Liver (tissue), 3 donors: ENCODE results near the gene IFITM10.

Source experiments
- CTCF ChIP-seq: fragments of 150-350 bp; IDR thresholded peaks from 2 replicates; pipeline ENCODE4 v1.5.1; 2017; ENCODE audit warnings: improper control_type of control experiment, low read depth, low read length; ENCODE audit not compliant: missing input control
- EGR1 ChIP-seq, 2 donors: IDR thresholded peaks; 2 replicates each; pipeline ENCODE4 v1.6.1; 2016 to 2018; ENCODE audit warnings: antibody characterized with exemption in 2 of 2, low read depth in 2 of 2
- HNF4G ChIP-seq: IDR thresholded peaks from 2 replicates; pipeline ENCODE4 v1.6.1; 2016; ENCODE audit warnings: antibody characterized with exemption
- MAX ChIP-seq: IDR thresholded peaks from 2 replicates; pipeline ENCODE4 v1.6.1; 2016; ENCODE audit warnings: antibody characterized with exemption
- RAD21 ChIP-seq, 2 donors: IDR thresholded peaks; 2 replicates each; pipeline ENCODE4 v1.6.1; 2016; ENCODE audit warnings: antibody characterized with exemption in 2 of 2, mild to moderate bottlenecking in 2 of 2
- REST ChIP-seq: IDR thresholded peaks from 2 replicates; pipeline ENCODE4 v1.6.1; 2016; ENCODE audit warnings: antibody characterized with exemption, mild to moderate bottlenecking
- YY1 ChIP-seq: IDR thresholded peaks from 2 replicates; pipeline ENCODE4 v1.6.1; 2016; ENCODE audit warnings: antibody characterized with exemption, mild to moderate bottlenecking
- donor health status: healthy.
- donor health status: healthy.

- TF ChIP-seq RAD21 (IDR thresholded peaks at IDR 0.05) (no peak), CTCF (no peak), HNF4G (no peak), YY1 (no peak), REST (no peak), MAX (no peak), EGR1 (IDR thresholded peaks at IDR 0.05; ENCODE audit: low read depth in 2 of 2) (no peak)
Observed at GRCh38 chr11:1743585-1744136, 6.7 kb downstream of the IFITM10 start.
